Left renal pelvis (tissue), 4 donors: ENCODE results near the gene EFNA3. TPM values are rescaled to one million over a fixed set of nuclear protein-coding genes. Genes with fewer than 3 reads are reported as not detected.
A peak's percentile ranks its signal among the peaks of the same experiment; 100 is the strongest.

ENCODE experiments used
- DNase-seq, 4 donors: peaks; one replicate each; pipeline ENCODE4 v3.0.0-alpha.2; 2013; ENCODE audit warnings: low read depth in 4 of 4, low spot score in 3 of 4
- polyA plus RNA-seq, 4 donors: library from polyadenylated mRNA; unstranded; fragments of 120-200 nt; gene quantifications; one replicate each; pipeline ENCODE4 v1.2.1, GENCODE V29; 2013; ENCODE audit not compliant: insufficient read length in 4 of 4

The EFNA3 gene
- polyA plus RNA-seq, 4 donors, result 5.7 to 7.8 (median 6.3) TPM

- DNase-seq, result no peak
Observed at GRCh38 chr1:155064111-155064831, 14.4 kb upstream of the EFNA3 start.

- no peak for DNase-seq
Observed at GRCh38 chr1:155064832-155065429, 13.7 kb upstream of the EFNA3 start.

GRCh38 chr1:155066777-155067176, 11.9 kb upstream of the EFNA3 start:
- no peak for DNase-seq

- DNase-seq, result no peak
Observed at GRCh38 chr1:155068599-155068998, 10.0 kb upstream of the EFNA3 start.

GRCh38 chr1:155069551-155070157, 9.0 kb upstream of the EFNA3 start:
- DNase-seq, result no peak

GRCh38 chr1:155070158-155070621, 8.4 kb upstream of the EFNA3 start:
- no peak for DNase-seq

GRCh38 chr1:155070721-155071569, 7.7 kb upstream of the EFNA3 start:
- no peak for DNase-seq

GRCh38 chr1:155071701-155072100, 6.9 kb upstream of the EFNA3 start:
- DNase-seq, result no peak

GRCh38 chr1:155072531-155073289, 5.9 kb upstream of the EFNA3 start:
- no peak for DNase-seq

GRCh38 chr1:155073377-155074242, 5.0 kb upstream of the EFNA3 start:
- no peak for DNase-seq

- DNase-seq, result no peak
Observed at GRCh38 chr1:155075535-155075934, 3.1 kb upstream of the EFNA3 start.

- no peak for DNase-seq
Observed at GRCh38 chr1:155076371-155076770, 2.3 kb upstream of the EFNA3 start.

- DNase-seq, result no peak
Observed at GRCh38 chr1:155077346-155077745, 1.3 kb upstream of the EFNA3 start.

- DNase-seq, result no peak
Observed at GRCh38 chr1:155077758-155078445, 735 bp upstream of the EFNA3 start.

GRCh38 chr1:155079210-155079486, 511 bp downstream of the EFNA3 start:
- no peak for DNase-seq

GRCh38 chr1:155079487-155080311, 1.1 kb downstream of the EFNA3 start:
- no peak for DNase-seq

- peak in 1 of 4 donors; percentile 71 for DNase-seq
Observed at GRCh38 chr1:155080312-155081228, 1.9 kb downstream of the EFNA3 start.
